DND-41 (cell line): Measurements from ENCODE around the gene MGME1.

Experiments
- CTCF ChIP-seq: IDR thresholded peaks from 2 replicates; pipeline ENCODE4 v1.5.1; 2012; ENCODE audit warnings: borderline replicate concordance, low read length, moderate library complexity, mild to moderate bottlenecking; ENCODE audit not compliant: poor library complexity, severe bottlenecking; ENCODE audit errors: extremely low read depth
- EZH2 ChIP-seq: IDR thresholded peaks from 3 replicates; pipeline ENCODE4 v1.6.1; 2012; ENCODE audit warnings: borderline replicate concordance, low read depth, mild to moderate bottlenecking, moderate library complexity, low read length, inconsistent platforms; ENCODE audit not compliant: severe bottlenecking

- TF ChIP-seq EZH2, result no peak
- TF ChIP-seq CTCF, result no peak
These were observed 35.7 kb upstream of the MGME1 start for GRCh38 chr20:17933121-17933520.
